GM12878 (cell line): ENCODE measurements around the gene ATP4A.

Experiments used
- BHLHE40 ChIP-seq, 2 experiments: fragments of 450-650 bp in 1 of 2; IDR thresholded peaks; 2 replicates each; pipeline ENCODE4 v1.6.1; 2011 to 2017; ENCODE audit warnings: low read depth in 2 of 2, borderline replicate concordance in 1 of 2, improper control_type of control experiment in 1 of 2, low read length in 1 of 2, mild to moderate bottlenecking in 1 of 2
- CTCF ChIP-seq, 3 experiments: IDR thresholded peaks in 2 of 3; conservative IDR thresholded peaks in 1 of 3; 2 replicates each; pipeline ENCODE4 v1.5.1; 2011; ENCODE audit warnings: low read depth in 3 of 3, low read length in 3 of 3, mild to moderate bottlenecking in 3 of 3, control low read depth in 2 of 3, moderate library complexity in 2 of 3, inconsistent platforms in 1 of 3, mixed read lengths in 1 of 3; ENCODE audit not compliant: control insufficient read depth in 2 of 3, insufficient read depth in 1 of 3; ENCODE audit errors: extremely low read depth in 1 of 3
- EZH2 ChIP-seq: IDR thresholded peaks from 2 replicates; pipeline ENCODE4 v1.6.1; 2012; ENCODE audit warnings: low read depth, mild to moderate bottlenecking, control low read depth, inconsistent platforms, low read length, borderline replicate concordance; ENCODE audit not compliant: control insufficient read depth
- HDAC2 ChIP-seq: fragments of 200-600 bp; sonication (generic); IDR thresholded peaks from 2 replicates; pipeline ENCODE4 v1.6.1; 2017
- MTA3 ChIP-seq: IDR thresholded peaks from 2 replicates; pipeline ENCODE4 v1.6.1; 2012; ENCODE audit warnings: low read length, inconsistent platforms, borderline replicate concordance
- NFIC ChIP-seq: IDR thresholded peaks from 2 replicates; pipeline ENCODE4 v1.6.1; 2012; ENCODE audit warnings: low read depth, mild to moderate bottlenecking, inconsistent platforms, low read length, moderate library complexity
- PAX8 ChIP-seq: fragments of 450-650 bp; IDR thresholded peaks from 2 replicates; pipeline ENCODE4 v1.6.1; 2017; ENCODE audit warnings: mild to moderate bottlenecking, moderate library complexity
- SREBF1 ChIP-seq: IDR thresholded peaks from 2 replicates; pipeline ENCODE4 v1.6.1; 2012; ENCODE audit warnings: mild to moderate bottlenecking, low read length
- YY1 ChIP-seq: IDR thresholded peaks from 2 replicates; pipeline ENCODE4 v1.6.1; 2011; ENCODE audit warnings: low read depth, mild to moderate bottlenecking, low read length
- TF ChIP-seq, protein P1 (sequence below): fragments of 450-650 bp; formaldehyde crosslinking; IDR thresholded peaks from 2 replicates; pipeline ENCODE4 v1.5.0; 2022; ENCODE audit warnings: mild to moderate bottlenecking, missing genetic modification characterization

- no peak for TF ChIP-seq EZH2
- no peak for TF ChIP-seq SREBF1
- no peak for TF ChIP-seq BHLHE40 (IDR thresholded peaks at IDR 0.05; ENCODE audit: borderline replicate concordance in 1 of 2, low read depth in 2 of 2, low read length in 1 of 2)
- no peak for TF ChIP-seq HDAC2
- TF ChIP-seq PAX8: no peak
- TF ChIP-seq, protein P1, sequence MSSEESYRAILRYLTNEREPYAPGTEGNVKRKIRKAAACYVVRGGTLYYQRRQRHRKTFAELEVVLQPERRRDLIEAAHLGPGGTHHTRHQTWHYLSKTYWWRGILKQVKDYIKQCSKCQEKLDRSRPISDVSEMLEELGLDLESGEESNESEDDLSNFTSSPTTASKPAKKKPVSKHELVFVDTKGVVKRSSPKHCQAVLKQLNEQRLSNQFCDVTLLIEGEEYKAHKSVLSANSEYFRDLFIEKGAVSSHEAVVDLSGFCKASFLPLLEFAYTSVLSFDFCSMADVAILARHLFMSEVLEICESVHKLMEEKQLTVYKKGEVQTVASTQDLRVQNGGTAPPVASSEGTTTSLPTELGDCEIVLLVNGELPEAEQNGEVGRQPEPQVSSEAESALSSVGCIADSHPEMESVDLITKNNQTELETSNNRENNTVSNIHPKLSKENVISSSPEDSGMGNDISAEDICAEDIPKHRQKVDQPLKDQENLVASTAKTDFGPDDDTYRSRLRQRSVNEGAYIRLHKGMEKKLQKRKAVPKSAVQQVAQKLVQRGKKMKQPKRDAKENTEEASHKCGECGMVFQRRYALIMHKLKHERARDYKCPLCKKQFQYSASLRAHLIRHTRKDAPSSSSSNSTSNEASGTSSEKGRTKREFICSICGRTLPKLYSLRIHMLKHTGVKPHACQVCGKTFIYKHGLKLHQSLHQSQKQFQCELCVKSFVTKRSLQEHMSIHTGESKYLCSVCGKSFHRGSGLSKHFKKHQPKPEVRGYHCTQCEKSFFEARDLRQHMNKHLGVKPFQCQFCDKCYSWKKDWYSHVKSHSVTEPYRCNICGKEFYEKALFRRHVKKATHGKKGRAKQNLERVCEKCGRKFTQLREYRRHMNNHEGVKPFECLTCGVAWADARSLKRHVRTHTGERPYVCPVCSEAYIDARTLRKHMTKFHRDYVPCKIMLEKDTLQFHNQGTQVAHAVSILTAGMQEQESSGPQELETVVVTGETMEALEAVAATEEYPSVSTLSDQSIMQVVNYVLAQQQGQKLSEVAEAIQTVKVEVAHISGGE (CRISPR knock-in tag): no peak
- TF ChIP-seq MTA3: no peak
- no peak for TF ChIP-seq CTCF (IDR thresholded peaks at IDR 0.05 in 2 of 3, conservative IDR thresholded peaks at IDR 0.05 in 1 of 3; ENCODE audit: control insufficient read depth in 2 of 3, extremely low read depth in 1 of 3, insufficient read depth in 1 of 3, low read depth in 3 of 3, low read length in 3 of 3)
- no peak for TF ChIP-seq NFIC
- no peak for TF ChIP-seq YY1
Measured at GRCh38 chr19:35554076-35554475, 9.4 kb downstream of the ATP4A start.
